PC-9 (cell line): ENCODE data around the gene GNAQ.

Experiments
- EZH2 ChIP-seq: fragments of 200-600 bp; sonication (generic); IDR thresholded peaks from 2 replicates; pipeline ENCODE4 v1.8.0; 2017; ENCODE audit warnings: antibody characterized with exemption, low read depth
- TF ChIP-seq, protein P1 (sequence below): fragments of 200-600 bp; sonication (generic); conservative IDR thresholded peaks from 2 replicates; pipeline ENCODE4 v1.6.1; 2017; ENCODE audit warnings: mixed run types, antibody characterized with exemption, mild to moderate bottlenecking, moderate library complexity

DNA sequence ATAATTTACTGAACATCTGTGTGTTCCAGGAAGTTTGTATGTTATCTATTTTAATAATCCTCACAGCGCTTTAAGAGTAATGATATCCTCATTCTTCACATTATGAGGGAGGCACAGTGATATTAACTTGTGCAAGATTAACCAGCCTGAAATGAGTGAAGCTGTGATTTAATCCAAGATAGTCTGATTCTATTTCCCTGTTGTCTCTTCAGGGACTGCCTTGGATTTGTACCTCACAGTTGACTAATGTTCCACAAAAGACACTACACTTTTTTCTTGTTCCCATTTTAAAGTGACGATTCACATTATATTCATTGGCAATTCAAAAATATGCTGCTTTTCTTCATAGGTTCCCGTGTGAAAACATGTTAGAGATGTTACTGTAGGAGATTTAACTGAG is 258.2 kb downstream of the GNAQ start:
- TF ChIP-seq, protein P1, sequence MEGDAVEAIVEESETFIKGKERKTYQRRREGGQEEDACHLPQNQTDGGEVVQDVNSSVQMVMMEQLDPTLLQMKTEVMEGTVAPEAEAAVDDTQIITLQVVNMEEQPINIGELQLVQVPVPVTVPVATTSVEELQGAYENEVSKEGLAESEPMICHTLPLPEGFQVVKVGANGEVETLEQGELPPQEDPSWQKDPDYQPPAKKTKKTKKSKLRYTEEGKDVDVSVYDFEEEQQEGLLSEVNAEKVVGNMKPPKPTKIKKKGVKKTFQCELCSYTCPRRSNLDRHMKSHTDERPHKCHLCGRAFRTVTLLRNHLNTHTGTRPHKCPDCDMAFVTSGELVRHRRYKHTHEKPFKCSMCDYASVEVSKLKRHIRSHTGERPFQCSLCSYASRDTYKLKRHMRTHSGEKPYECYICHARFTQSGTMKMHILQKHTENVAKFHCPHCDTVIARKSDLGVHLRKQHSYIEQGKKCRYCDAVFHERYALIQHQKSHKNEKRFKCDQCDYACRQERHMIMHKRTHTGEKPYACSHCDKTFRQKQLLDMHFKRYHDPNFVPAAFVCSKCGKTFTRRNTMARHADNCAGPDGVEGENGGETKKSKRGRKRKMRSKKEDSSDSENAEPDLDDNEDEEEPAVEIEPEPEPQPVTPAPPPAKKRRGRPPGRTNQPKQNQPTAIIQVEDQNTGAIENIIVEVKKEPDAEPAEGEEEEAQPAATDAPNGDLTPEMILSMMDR, result no peak
- no peak for TF ChIP-seq EZH2
